ENCODE results near the gene ATP11B. TPM values are rescaled to one million over a fixed set of nuclear protein-coding genes. Genes with fewer than 3 reads are reported as not detected.

Gene ATP11B
- total RNA-seq, 1 donor from 2014 or later = 46.2 TPM

- H3K27ac Mint-ChIP-seq (ENCODE audit: unreplicated experiment) = no peak overlapping the region
- no peaks in the 10 kb centered on the region for H3K4me1 Mint-ChIP-seq
- TF ChIP-seq CTCF (conservative IDR thresholded peaks at IDR 0.05) = no peak
- H3K4me3 Mint-ChIP-seq = no peak overlapping the region
- H3K27me3 Mint-ChIP-seq (ENCODE audit: low read depth) = peaks cover 32% of the 10 kb centered on the region
- DNase-seq (ENCODE audit: low read depth, low spot score) = no peak
- H3K9me3 Mint-ChIP-seq = no peaks in the 10 kb centered on the region
- no peaks in the 10 kb centered on the region for H3K36me3 Mint-ChIP-seq (ENCODE audit: low read depth)
Measured at GRCh38 chr3:182787302-182788036, 5.8 kb upstream of the ATP11B start.

GRCh38 chr3:182789371-182789770, 3.9 kb upstream of the ATP11B start:
- H3K27ac Mint-ChIP-seq (ENCODE audit: unreplicated experiment) = no peak overlapping the region
- H3K4me1 Mint-ChIP-seq = peaks cover 8% of the 10 kb centered on the region
- no peak overlapping the region for H3K4me3 Mint-ChIP-seq
- peaks cover 35% of the 10 kb centered on the region for H3K27me3 Mint-ChIP-seq (ENCODE audit: low read depth)
- DNase-seq (ENCODE audit: low read depth, low spot score) = no peak
- no peak for TF ChIP-seq CTCF (conservative IDR thresholded peaks at IDR 0.05)
- H3K36me3 Mint-ChIP-seq (ENCODE audit: low read depth) = no peaks in the 10 kb centered on the region
- H3K9me3 Mint-ChIP-seq = no peaks in the 10 kb centered on the region

- no peaks in the 10 kb centered on the region for H3K36me3 Mint-ChIP-seq (ENCODE audit: low read depth)
- no peak overlapping the region for H3K4me3 Mint-ChIP-seq
- no peak for DNase-seq (ENCODE audit: low read depth, low spot score)
- no peak for TF ChIP-seq CTCF (conservative IDR thresholded peaks at IDR 0.05)
- H3K27ac Mint-ChIP-seq (ENCODE audit: unreplicated experiment) = no peak overlapping the region
- H3K9me3 Mint-ChIP-seq = no peaks in the 10 kb centered on the region
- H3K4me1 Mint-ChIP-seq = peaks cover 20% of the 10 kb centered on the region
- H3K27me3 Mint-ChIP-seq (ENCODE audit: low read depth) = peaks cover 28% of the 10 kb centered on the region
Measured at GRCh38 chr3:182790612-182791011, 2.7 kb upstream of the ATP11B start.

GRCh38 chr3:182793663-182794454, 555 bp downstream of the ATP11B start:
- peak overlapping the region; percentile 91 for H3K27ac Mint-ChIP-seq (ENCODE audit: unreplicated experiment)
- H3K9me3 Mint-ChIP-seq = no peaks in the 10 kb centered on the region
- peaks cover 5% of the 10 kb centered on the region for H3K27me3 Mint-ChIP-seq (ENCODE audit: low read depth)
- no peak for TF ChIP-seq CTCF (conservative IDR thresholded peaks at IDR 0.05)
- H3K4me1 Mint-ChIP-seq = peaks cover 21% of the 10 kb centered on the region
- H3K4me3 Mint-ChIP-seq = peak overlapping the region; percentile 94
- H3K36me3 Mint-ChIP-seq (ENCODE audit: low read depth) = peaks cover 3% of the 10 kb centered on the region
- peak; percentile 21 for DNase-seq (ENCODE audit: low read depth, low spot score)

- peak overlapping the region; percentile 94 for H3K4me3 Mint-ChIP-seq
- peaks cover 4% of the 10 kb centered on the region for H3K27me3 Mint-ChIP-seq (ENCODE audit: low read depth)
- H3K4me1 Mint-ChIP-seq = peaks cover 21% of the 10 kb centered on the region
- DNase-seq (ENCODE audit: low read depth, low spot score) = no peak
- no peaks in the 10 kb centered on the region for H3K9me3 Mint-ChIP-seq
- peak overlapping the region; percentile 91 for H3K27ac Mint-ChIP-seq (ENCODE audit: unreplicated experiment)
- peaks cover 3% of the 10 kb centered on the region for H3K36me3 Mint-ChIP-seq (ENCODE audit: low read depth)
- TF ChIP-seq CTCF (conservative IDR thresholded peaks at IDR 0.05) = no peak
Measured at GRCh38 chr3:182794455-182795388, 1.4 kb downstream of the ATP11B start.

Measured in neural crest cell (in vitro differentiated cells).